Activated CD8-positive, alpha-beta T cell treated with anti-CD3 and anti-CD28 coated beads for 36 hours (primary cell): ENCODE data around the gene SLC6A11. TPM values are rescaled to one million over a fixed set of nuclear protein-coding genes. Genes with fewer than 3 reads are reported as not detected.

Experiments
- ATAC-seq: fragments of 200-7000 bp; cut with Tn5 transposase; one replicate; pipeline ENCODE4 v1.10.0; 2021; ENCODE audit warnings: mild to moderate bottlenecking, moderate library complexity
- CTCF ChIA-PET: fragments of 350-600 bp; sonication (Branson Sonifier 250); formaldehyde crosslinking; loops from one replicate; lab custom pipeline; 2021; ENCODE audit warnings: antibody characterized with exemption; lab: Charles Lee
- POLR2A ChIA-PET: fragments of 350-600 bp; sonication (Branson Sonifier 250); formaldehyde crosslinking; loops from one replicate; lab custom pipeline; 2021; ENCODE audit warnings: antibody characterized with exemption; lab: Charles Lee
- DNase-seq: peaks from one replicate; pipeline ENCODE4 v3.0.0-alpha.2; 2020
- H3K27ac Mint-ChIP-seq: one replicate; pipeline ENCODE4 v1.8.0; 2021; ENCODE audit warnings: mild to moderate bottlenecking, mixed read lengths
- H3K27me3 Mint-ChIP-seq: one replicate; pipeline ENCODE4 v1.8.0; 2021; ENCODE audit warnings: mixed read lengths
- H3K36me3 Mint-ChIP-seq: one replicate; pipeline ENCODE4 v1.8.0; 2021; ENCODE audit warnings: low read depth, mixed read lengths
- H3K4me1 Mint-ChIP-seq: one replicate; pipeline ENCODE4 v1.8.0; 2021; ENCODE audit warnings: low read depth, mixed read lengths
- H3K4me3 Mint-ChIP-seq: one replicate; pipeline ENCODE4 v1.8.0; 2021; ENCODE audit warnings: mild to moderate bottlenecking, moderate library complexity, mixed read lengths
- H3K9me3 Mint-ChIP-seq: one replicate; pipeline ENCODE4 v1.8.0; 2021; ENCODE audit warnings: mixed read lengths
- CTCF ChIP-seq: fragments of 200-600 bp; IDR thresholded peaks from one replicate; pipeline ENCODE4 v1.8.0; 2022; ENCODE audit warnings: antibody characterized with exemption, mild to moderate bottlenecking
- intact Hi-C: fragments of 100-400 bp; cut with micrococcal nuclease; formaldehyde crosslinking; loops from one replicate; pipeline ENCODE4 v1.10.0; 2022
- total RNA-seq, 2 experiments: library from RNA; stranded (reverse); gene quantifications; one replicate each; pipeline ENCODE4 v1.2.3, GENCODE V29; 2021

The SLC6A11 gene
- total RNA-seq, 2 experiments from 2014 or later = not detected

DNA sequence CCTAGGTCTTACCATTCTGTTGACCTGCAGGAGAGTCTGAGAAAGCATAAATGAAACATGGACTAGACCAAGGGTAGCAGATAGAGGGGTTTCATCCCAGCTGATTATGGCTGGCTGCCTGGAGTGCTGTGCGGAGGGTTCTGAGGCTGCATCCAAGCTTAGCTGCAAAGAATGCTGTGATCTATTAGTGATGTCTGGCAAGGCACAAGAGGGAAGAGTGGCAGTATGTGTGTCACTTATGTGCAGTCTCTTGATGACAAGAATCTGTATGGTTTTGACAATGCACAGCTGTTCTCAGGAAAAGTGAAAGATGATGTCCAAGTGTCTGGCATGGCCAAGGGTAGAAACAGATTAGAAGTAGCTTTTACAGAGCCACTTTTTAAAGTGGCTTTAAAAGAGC, 54.3 kb downstream of the SLC6A11 start:
- ChIA-PET POLR2A (interaction anchor here (0.6 kb wide), 1 partner anchor 159 kb away, joined by 3 read pairs; no protein-coding TSS in a partner anchor), CTCF (no interaction called here)
- Mint-ChIP-seq H3K9me3 (no peaks in the 10 kb centered on the region), H3K4me3 (no peak overlapping the region), H3K27me3 (no peaks in the 10 kb centered on the region), H3K27ac (no peak overlapping the region), H3K4me1 (no peaks in the 10 kb centered on the region), H3K36me3 (no peaks in the 10 kb centered on the region)
- intact Hi-C loops = no loop called here
- DNase-seq = no peak
- ATAC-seq = no peak
- no peak for TF ChIP-seq CTCF

DNA sequence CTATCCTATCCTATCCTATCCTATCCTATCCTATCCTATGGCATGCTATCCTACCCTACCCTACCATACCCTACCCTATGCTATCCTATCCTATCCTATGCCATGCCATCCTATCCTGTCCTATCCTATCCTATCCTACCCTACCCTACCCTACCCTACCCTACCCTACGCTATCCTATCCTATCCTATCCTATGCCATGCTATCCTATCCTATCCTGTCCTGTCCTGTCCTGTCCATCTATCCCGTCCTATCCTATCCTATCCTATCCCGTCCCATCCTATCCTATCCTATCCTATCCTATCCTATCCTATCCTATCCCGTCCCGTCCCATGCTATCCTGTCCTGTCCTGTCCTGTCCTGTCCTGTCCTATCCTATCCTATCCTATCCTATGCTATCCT, 57.4 kb downstream of the SLC6A11 start:
- H3K36me3 Mint-ChIP-seq = no peaks in the 10 kb centered on the region
- DNase-seq (no peak), ATAC-seq (no peak)
- H3K4me3 Mint-ChIP-seq = no peak overlapping the region
- H3K4me1 Mint-ChIP-seq = no peaks in the 10 kb centered on the region
- intact Hi-C loops = no loop called here
- H3K27me3 Mint-ChIP-seq = peaks cover 4% of the 10 kb centered on the region
- ChIA-PET POLR2A (no interaction called here), CTCF (no interaction called here)
- H3K27ac Mint-ChIP-seq = no peak overlapping the region
- H3K9me3 Mint-ChIP-seq = no peaks in the 10 kb centered on the region
- no peak for TF ChIP-seq CTCF

DNA sequence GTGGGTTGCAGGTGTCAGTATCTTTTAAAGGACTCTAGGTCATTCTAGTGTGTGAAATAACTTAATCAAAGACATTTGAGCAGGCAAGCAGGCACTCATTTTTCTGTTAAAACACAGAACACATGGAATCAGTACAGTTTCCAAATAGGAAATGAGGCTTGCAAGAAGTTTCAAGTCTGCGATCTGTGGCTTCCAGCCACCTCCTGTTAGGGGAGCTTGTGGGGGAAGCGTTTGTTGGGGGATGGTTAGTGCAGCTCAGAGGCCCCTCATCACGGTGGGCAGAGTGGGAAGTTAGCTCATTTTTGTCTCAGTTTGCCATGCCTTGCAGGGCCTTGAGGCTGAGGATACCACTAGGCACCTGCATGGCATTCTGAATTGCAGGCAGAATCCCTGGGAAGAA, 59.9 kb downstream of the SLC6A11 start:
- Mint-ChIP-seq H3K27ac (no peak overlapping the region), H3K27me3 (peaks cover 8% of the 10 kb centered on the region), H3K4me3 (no peak overlapping the region), H3K4me1 (no peaks in the 10 kb centered on the region), H3K36me3 (no peaks in the 10 kb centered on the region), H3K9me3 (no peaks in the 10 kb centered on the region)
- ChIA-PET POLR2A (no interaction called here), CTCF (no interaction called here)
- DNase-seq = no peak
- TF ChIP-seq CTCF = no peak
- intact Hi-C loops = no loop called here
- no peak for ATAC-seq

DNA sequence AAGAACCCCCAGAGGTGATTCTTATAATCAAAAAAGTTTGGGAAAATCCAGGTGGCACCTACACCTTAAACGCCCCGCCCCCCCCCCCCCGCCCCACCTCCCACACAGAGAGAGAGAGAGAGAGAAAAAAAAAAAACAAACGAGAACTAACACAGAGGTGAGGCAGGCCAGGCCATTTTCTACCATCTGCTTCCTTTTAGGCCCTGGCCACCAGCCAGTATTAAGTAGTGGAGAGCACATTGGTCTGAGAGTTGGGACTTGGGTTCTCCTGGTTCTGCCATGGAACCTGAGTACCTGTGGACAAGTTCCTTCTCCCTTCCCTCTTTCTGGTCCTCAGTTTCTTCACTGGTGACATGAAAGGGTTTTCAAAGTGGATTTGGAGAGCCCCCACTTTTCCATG, 60.6 kb downstream of the SLC6A11 start:
- intact Hi-C loops = no loop called here
- H3K27ac Mint-ChIP-seq = no peak overlapping the region
- no peak for TF ChIP-seq CTCF
- H3K4me1 Mint-ChIP-seq = no peaks in the 10 kb centered on the region
- H3K9me3 Mint-ChIP-seq = no peaks in the 10 kb centered on the region
- H3K4me3 Mint-ChIP-seq = no peak overlapping the region
- DNase-seq = no peak
- no peak for ATAC-seq
- CTCF ChIA-PET = no interaction called here
- POLR2A ChIA-PET = no interaction called here
- peaks cover 8% of the 10 kb centered on the region for H3K27me3 Mint-ChIP-seq
- H3K36me3 Mint-ChIP-seq = no peaks in the 10 kb centered on the region

GRCh38 chr3:10882851-10883250, 66.8 kb downstream of the SLC6A11 start:
- no peak for DNase-seq
- no peak for TF ChIP-seq CTCF
- Mint-ChIP-seq H3K9me3 (no peaks in the 10 kb centered on the region), H3K4me3 (no peak overlapping the region), H3K27me3 (peaks cover 16% of the 10 kb centered on the region), H3K4me1 (no peaks in the 10 kb centered on the region), H3K36me3 (no peaks in the 10 kb centered on the region), H3K27ac (no peak overlapping the region)
- ATAC-seq = no peak
- intact Hi-C loops = loop anchor here (2.0 kb wide), 1 partner anchor 124 kb away; no protein-coding TSS in a partner anchor
- POLR2A ChIA-PET = no interaction called here
- CTCF ChIA-PET = interaction anchor here (0.9 to 3.4 kb wide), 3 partner anchors 99 to 128 kb away, joined by 3 to 14 read pairs (median 3); no protein-coding TSS in a partner anchor
